ENCODE data around the gene MBD5. TPM values are rescaled to one million over a fixed set of nuclear protein-coding genes. Genes with fewer than 3 reads are reported as not detected.

The MBD5 gene
- total and polyA plus RNA-seq, 2 donors (not counting 1 experiment from before 2014, with no cell fraction given), result 10.9 to 69.7 TPM

DNA sequence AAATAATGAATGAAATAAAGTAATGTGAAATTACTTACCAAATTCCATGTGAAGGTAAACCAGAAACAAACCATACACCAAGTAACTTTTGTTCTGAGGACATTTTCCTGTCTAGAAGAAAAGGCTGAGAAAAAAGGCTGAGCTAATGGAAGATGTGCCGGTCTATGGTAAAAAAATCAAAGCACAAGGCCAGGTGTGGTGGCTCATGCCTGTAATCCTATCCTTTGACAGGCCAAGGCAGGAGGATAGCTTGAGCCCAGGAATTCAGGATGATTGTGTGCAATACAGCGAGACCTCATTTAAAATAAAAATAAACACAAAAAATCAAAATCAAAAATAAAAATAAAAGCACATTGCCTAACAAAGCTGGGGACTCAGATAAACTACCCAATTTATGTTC is 7.0 kb upstream of the MBD5 start:
- POLR2A ChIA-PET, result no interaction called here
- TF ChIP-seq, protein P1, sequence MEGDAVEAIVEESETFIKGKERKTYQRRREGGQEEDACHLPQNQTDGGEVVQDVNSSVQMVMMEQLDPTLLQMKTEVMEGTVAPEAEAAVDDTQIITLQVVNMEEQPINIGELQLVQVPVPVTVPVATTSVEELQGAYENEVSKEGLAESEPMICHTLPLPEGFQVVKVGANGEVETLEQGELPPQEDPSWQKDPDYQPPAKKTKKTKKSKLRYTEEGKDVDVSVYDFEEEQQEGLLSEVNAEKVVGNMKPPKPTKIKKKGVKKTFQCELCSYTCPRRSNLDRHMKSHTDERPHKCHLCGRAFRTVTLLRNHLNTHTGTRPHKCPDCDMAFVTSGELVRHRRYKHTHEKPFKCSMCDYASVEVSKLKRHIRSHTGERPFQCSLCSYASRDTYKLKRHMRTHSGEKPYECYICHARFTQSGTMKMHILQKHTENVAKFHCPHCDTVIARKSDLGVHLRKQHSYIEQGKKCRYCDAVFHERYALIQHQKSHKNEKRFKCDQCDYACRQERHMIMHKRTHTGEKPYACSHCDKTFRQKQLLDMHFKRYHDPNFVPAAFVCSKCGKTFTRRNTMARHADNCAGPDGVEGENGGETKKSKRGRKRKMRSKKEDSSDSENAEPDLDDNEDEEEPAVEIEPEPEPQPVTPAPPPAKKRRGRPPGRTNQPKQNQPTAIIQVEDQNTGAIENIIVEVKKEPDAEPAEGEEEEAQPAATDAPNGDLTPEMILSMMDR (IDR thresholded peaks at IDR 0.05), result no peak
- TF ChIP-seq EZH2 (IDR thresholded peaks at IDR 0.05; ENCODE audit: borderline replicate concordance, insufficient read depth, low read depth, low read length, poor library complexity, severe bottlenecking), result no peak
- no CpG with 5 or more reads among the region's 2 CpGs for WGBS (ENCODE audit: insufficient coverage)
- H3K36me3 ChIP-seq (replicated peaks in 1 of 2; ENCODE audit: control extremely low read depth in 1 of 2, control insufficient read depth in 1 of 2, extremely low read depth in 1 of 2, insufficient read depth in 2 of 2, low read length in 1 of 2), result peaks cover 0 to 2% of the 10 kb centered on the region in 2 experiments
- H3K79me2 ChIP-seq (ENCODE audit: control insufficient read depth, insufficient read depth, low read length), result peaks cover 98% of the 10 kb centered on the region
- H2AFZ ChIP-seq (ENCODE audit: insufficient read depth, low read depth, low read length, poor library complexity, severe bottlenecking), result no peak overlapping the region
- intact Hi-C loops (cut with micrococcal nuclease), result no loop called here
- Mint-ChIP-seq H3K27me3 (no peaks in the 10 kb centered on the region), H3K4me3 (no peak overlapping the region), H3K4me1 (peaks cover 50% of the 10 kb centered on the region), H3K9me3 (ENCODE audit: insufficient read depth) (no peaks in the 10 kb centered on the region), H3K27ac (no peak overlapping the region)
- peaks cover 0 to under 1% (median 0%) of the 10 kb centered on the region in 3 donors for H3K9me3 ChIP-seq (ENCODE audit: control extremely low read depth in 1 of 3, control insufficient read depth in 2 of 3, insufficient read depth in 1 of 3, low read length in 2 of 3)
- no peaks in the 10 kb centered on the region for H3K27me3 ChIP-seq (replicated peaks in 1 of 4; ENCODE audit: control extremely low read depth in 1 of 4, control insufficient read depth in 3 of 4, insufficient read depth in 4 of 4, low read length in 3 of 4)
- H3K4me3 ChIP-seq (ENCODE audit: control extremely low read depth in 1 of 5, extremely low read depth in 1 of 5, insufficient read depth in 1 of 5, low read depth in 2 of 5, low read length in 4 of 5), result no peak overlapping the region
- H3K4me1 ChIP-seq (ENCODE audit: control insufficient read depth in 2 of 2, insufficient read depth in 2 of 2, low read length in 2 of 2), result peaks cover 0 to 3% of the 10 kb centered on the region in 2 donors
- H3K27ac ChIP-seq (ENCODE audit: low read length in 2 of 2), result no peak overlapping the region
- CTCF ChIA-PET, result interaction anchor here (2.0 kb wide), 1 partner anchor 24 kb away, joined by 7 read pairs; no protein-coding TSS in a partner anchor
- H4K20me1 ChIP-seq (ENCODE audit: control insufficient read depth, insufficient read depth, low read length, poor library complexity, severe bottlenecking), result peaks cover 52% of the 10 kb centered on the region
- H3K9ac ChIP-seq (ENCODE audit: low read length), result no peak overlapping the region
- DNase-seq (no peak), ATAC-seq (ENCODE audit: low read depth) (no peak)
- no peak overlapping the region for H3K4me2 ChIP-seq (replicated peaks; ENCODE audit: low read depth, low read length, poor library complexity, severe bottlenecking)

DNA sequence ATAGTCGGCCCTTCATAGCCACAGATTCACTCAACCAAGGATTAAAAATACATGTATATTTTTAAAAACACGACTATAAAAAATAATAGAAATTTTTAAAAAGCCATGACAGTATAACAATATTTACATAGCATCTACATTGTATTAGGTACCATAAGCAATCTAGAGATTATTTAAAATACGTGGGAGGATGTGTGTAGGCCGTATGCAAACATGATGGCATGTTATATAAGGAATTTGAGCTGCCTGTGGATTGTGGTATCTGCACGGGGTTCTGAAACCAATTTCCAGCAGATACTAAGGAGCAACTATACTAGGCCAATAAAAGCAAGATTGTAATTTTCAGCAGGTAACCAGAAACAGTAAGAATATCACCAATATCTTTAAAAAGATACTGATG is 6.3 kb upstream of the MBD5 start:
- no peak overlapping the region for H3K9ac ChIP-seq (ENCODE audit: low read length)
- H3K4me3 Mint-ChIP-seq, result no peak overlapping the region
- H3K9me3 Mint-ChIP-seq (ENCODE audit: insufficient read depth), result no peaks in the 10 kb centered on the region
- no peak overlapping the region for H2AFZ ChIP-seq (ENCODE audit: insufficient read depth, low read depth, low read length, poor library complexity, severe bottlenecking)
- no peak overlapping the region for H3K27ac Mint-ChIP-seq
- peaks cover 98% of the 10 kb centered on the region for H3K79me2 ChIP-seq (ENCODE audit: control insufficient read depth, insufficient read depth, low read length)
- peaks cover 45% of the 10 kb centered on the region for H4K20me1 ChIP-seq (ENCODE audit: control insufficient read depth, insufficient read depth, low read length, poor library complexity, severe bottlenecking)
- ChIA-PET POLR2A (no interaction called here), CTCF (interaction anchor here (2.0 kb wide), 1 partner anchor 24 kb away, joined by 7 read pairs; no protein-coding TSS in a partner anchor)
- DNase-seq (no peak), ATAC-seq (ENCODE audit: low read depth) (no peak)
- H3K4me3 ChIP-seq (ENCODE audit: control extremely low read depth in 1 of 5, extremely low read depth in 1 of 5, insufficient read depth in 1 of 5, low read depth in 2 of 5, low read length in 4 of 5), result no peak overlapping the region
- peaks cover 54% of the 10 kb centered on the region for H3K4me1 Mint-ChIP-seq
- H3K36me3 ChIP-seq (replicated peaks in 1 of 2; ENCODE audit: control extremely low read depth in 1 of 2, control insufficient read depth in 1 of 2, extremely low read depth in 1 of 2, insufficient read depth in 2 of 2, low read length in 1 of 2), result peaks cover 0 to 2% of the 10 kb centered on the region in 2 experiments
- no peaks in the 10 kb centered on the region for H3K27me3 ChIP-seq (replicated peaks in 1 of 4; ENCODE audit: control extremely low read depth in 1 of 4, control insufficient read depth in 3 of 4, insufficient read depth in 4 of 4, low read length in 3 of 4)
- no peaks in the 10 kb centered on the region for H3K27me3 Mint-ChIP-seq
- no peak overlapping the region for H3K27ac ChIP-seq (ENCODE audit: low read length in 2 of 2)
- intact Hi-C loops (cut with micrococcal nuclease), result no loop called here
- WGBS (ENCODE audit: insufficient coverage), result no CpG with 5 or more reads among the region's 5 CpGs
- H3K4me2 ChIP-seq (replicated peaks; ENCODE audit: low read depth, low read length, poor library complexity, severe bottlenecking), result no peak overlapping the region
- no peaks in the 10 kb centered on the region for H3K9me3 ChIP-seq (ENCODE audit: control extremely low read depth in 1 of 3, control insufficient read depth in 2 of 3, insufficient read depth in 1 of 3, low read length in 2 of 3)
- TF ChIP-seq, protein P1 (IDR thresholded peaks at IDR 0.05), result no peak
- no peak for TF ChIP-seq EZH2 (IDR thresholded peaks at IDR 0.05; ENCODE audit: borderline replicate concordance, insufficient read depth, low read depth, low read length, poor library complexity, severe bottlenecking)
- H3K4me1 ChIP-seq (ENCODE audit: control insufficient read depth in 2 of 2, insufficient read depth in 2 of 2, low read length in 2 of 2), result peaks cover 3 to 5% of the 10 kb centered on the region in 2 donors
